HepG2 (cell line): ENCODE results near the gene P2RY6. TPM values are rescaled to one million over a fixed set of nuclear protein-coding genes. Genes with fewer than 3 reads are reported as not detected.

Experiments used
- ARID3A ChIP-seq: IDR thresholded peaks from 2 replicates; pipeline ENCODE4 v1.6.1; 2012; ENCODE audit warnings: low read depth, low read length, improper control_type of control experiment
- GLMP ChIP-seq: sonication (generic); formaldehyde crosslinking; IDR thresholded peaks from 2 replicates; pipeline ENCODE4 v1.9.0; 2021; ENCODE audit warnings: missing genetic modification reagents, mild to moderate bottlenecking, borderline replicate concordance
- GPN1 ChIP-seq: sonication (generic); formaldehyde crosslinking; IDR thresholded peaks from 2 replicates; pipeline ENCODE4 v1.5.1; 2020; ENCODE audit warnings: missing genetic modification reagents, borderline replicate concordance
- KAT2B ChIP-seq: fragments of 150-350 bp; IDR thresholded peaks from 2 replicates; pipeline ENCODE4 v1.6.1; 2014; ENCODE audit warnings: low read depth, low read length, borderline replicate concordance
- MTA1 ChIP-seq: sonication (generic); formaldehyde crosslinking; IDR thresholded peaks from 2 replicates; pipeline ENCODE4 v1.4.0; 2020; ENCODE audit warnings: missing genetic modification reagents, mild to moderate bottlenecking, borderline replicate concordance
- NPAS2 ChIP-seq: sonication (generic); formaldehyde crosslinking; IDR thresholded peaks from 2 replicates; pipeline ENCODE4 v1.8.0; 2022; ENCODE audit warnings: mild to moderate bottlenecking, missing genetic modification reagents, borderline replicate concordance
- SNAI1 ChIP-seq: sonication (generic); formaldehyde crosslinking; IDR thresholded peaks from 2 replicates; pipeline ENCODE4 v1.5.0; 2020; ENCODE audit warnings: mild to moderate bottlenecking, missing genetic modification reagents, borderline replicate concordance
- ZFP36 ChIP-seq: fragments of 150-350 bp; IDR thresholded peaks from 2 replicates; pipeline ENCODE4 v1.6.1; 2018; ENCODE audit warnings: borderline replicate concordance, low read length, low read depth; ENCODE audit not compliant: partially characterized antibody
- ZFX ChIP-seq: sonication (generic); formaldehyde crosslinking; IDR thresholded peaks from 2 replicates; pipeline ENCODE4 v1.4.0; 2020; ENCODE audit warnings: mild to moderate bottlenecking, low read depth, missing genetic modification reagents, moderate library complexity
- ZNF234 ChIP-seq: sonication (generic); formaldehyde crosslinking; conservative IDR thresholded peaks from 2 replicates; pipeline ENCODE4 v1.5.1; 2020; ENCODE audit warnings: mild to moderate bottlenecking, missing genetic modification reagents
- ZNF235 ChIP-seq: sonication (generic); formaldehyde crosslinking; IDR thresholded peaks from 2 replicates; pipeline ENCODE4 v1.8.1; 2023; ENCODE audit warnings: mild to moderate bottlenecking, missing genetic modification reagents, borderline replicate concordance
- ZNF431 ChIP-seq: sonication (generic); formaldehyde crosslinking; IDR thresholded peaks from 2 replicates; pipeline ENCODE4 v1.9.0; 2022; ENCODE audit warnings: missing genetic modification reagents, low read depth, mild to moderate bottlenecking, borderline replicate concordance
- ZNF460 ChIP-seq: sonication (generic); formaldehyde crosslinking; IDR thresholded peaks from 2 replicates; pipeline ENCODE4 v1.5.1; 2020; ENCODE audit warnings: missing genetic modification reagents, mild to moderate bottlenecking, borderline replicate concordance
- ZNF547 ChIP-seq: sonication (generic); formaldehyde crosslinking; IDR thresholded peaks from 2 replicates; pipeline ENCODE4 v1.5.1; 2020; ENCODE audit warnings: mild to moderate bottlenecking, missing genetic modification reagents
- ZNF704 ChIP-seq: sonication (generic); formaldehyde crosslinking; IDR thresholded peaks from 2 replicates; pipeline ENCODE4 v1.8.1; 2023; ENCODE audit warnings: mild to moderate bottlenecking, inconsistent platforms, moderate library complexity, missing genetic modification reagents, borderline replicate concordance
- ZNF792 ChIP-seq: IDR thresholded peaks from 2 replicates; pipeline ENCODE4 v1.6.1; 2016
- ZSCAN9 ChIP-seq: IDR thresholded peaks from 2 replicates; pipeline ENCODE4 v1.6.1; 2016; ENCODE audit warnings: borderline replicate concordance
- polyA plus RNA-seq, 8 experiments: library from polyadenylated mRNA; depleted of rRNA in 3 of 8; stranded (reverse) in 7 of 8; unstranded in 1 of 8; fragments of >200 nt; fragmentation: Illumina TruSeq in 4 of 8; extraction: Trizol in 4 of 8; gene quantifications; 2 replicates each; pipeline versions ENCODE4 v1.2.1 to v1.2.3, GENCODE V29; 2011 to 2016; ENCODE audit warnings: low read depth in 4 of 8, missing spikeins in 1 of 8, mixed read lengths in 1 of 8; ENCODE audit not compliant: insufficient read depth in 1 of 8
- total RNA-seq, 5 experiments: library from RNA; depleted of rRNA; stranded (reverse); fragments of >200 nt; fragmentation: Illumina TruSeq; extraction: Trizol; gene quantifications; 2 replicates each; pipeline ENCODE4 v1.2.3, GENCODE V29; 2016; ENCODE audit warnings: low read depth in 1 of 5

Gene P2RY6
- total and polyA plus RNA-seq, 2 of the 13 experiments (the other 11 are each of a cell fraction or from before 2014, with no cell fraction given): 0.09 to 0.29 TPM

- TF ChIP-seq MTA1 (CRISPR knock-in tag) (peak; percentile 60), GPN1 (CRISPR knock-in tag) (no peak), ZNF792 (no peak; the same call in 1 of the 2 replicates), ZNF704 (no peak), SNAI1 (0 out of 2 replicates have a peak, but pooled peaks have one; percentile 63), ARID3A (no peak), ZSCAN9 (CRISPR knock-in tag) (no peak), ZFX (CRISPR knock-in tag) (peak; percentile 46; the same call in 1 of the 2 replicates), ZFP36 (no peak), KAT2B (no peak), ZNF460 (CRISPR knock-in tag) (no peak), ZNF235 (peak; percentile 59; the same call in 1 of the 2 replicates), ZNF547 (no peak), ZNF234 (CRISPR knock-in tag) (no peak), NPAS2 (CRISPR knock-in tag) (no peak), ZNF431 (CRISPR knock-in tag) (no peak), GLMP (no peak)
These were observed 35.3 kb downstream of the P2RY6 start (continued) for GRCh38 chr11:73307323-73308002.
